ENCODE results near the gene CENPF.

The CENPF gene

DNA sequence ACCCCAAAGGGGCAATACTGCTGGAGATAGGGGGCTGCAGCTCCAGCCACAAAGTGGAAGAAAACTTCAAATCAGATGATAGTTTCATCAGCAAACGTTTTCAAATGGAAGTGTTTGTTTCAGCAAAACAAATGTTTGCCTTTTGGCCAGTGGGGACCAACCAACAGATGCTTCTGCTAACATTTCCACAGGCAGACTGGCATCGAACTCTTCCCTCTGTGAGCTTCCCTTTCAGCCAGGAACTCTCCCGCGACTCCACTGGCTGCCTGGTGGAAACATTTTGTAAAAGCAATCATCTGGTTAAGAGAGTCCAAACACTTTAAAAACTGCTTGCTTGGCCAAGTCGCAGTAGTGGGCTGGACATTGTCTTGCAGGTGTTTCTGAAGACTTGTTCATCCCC, 30.7 kb downstream of the CENPF start:
- DNase-seq (ENCODE audit: low read depth, low spot score) = no peak
- in situ Hi-C loops (cut with HindIII; ENCODE audit: low sequenced_read_pairs) = no loop called here
- no peak overlapping the region for H3K4me3 ChIP-seq (ENCODE audit: low read depth, low read length)
- TF ChIP-seq, protein P1, sequence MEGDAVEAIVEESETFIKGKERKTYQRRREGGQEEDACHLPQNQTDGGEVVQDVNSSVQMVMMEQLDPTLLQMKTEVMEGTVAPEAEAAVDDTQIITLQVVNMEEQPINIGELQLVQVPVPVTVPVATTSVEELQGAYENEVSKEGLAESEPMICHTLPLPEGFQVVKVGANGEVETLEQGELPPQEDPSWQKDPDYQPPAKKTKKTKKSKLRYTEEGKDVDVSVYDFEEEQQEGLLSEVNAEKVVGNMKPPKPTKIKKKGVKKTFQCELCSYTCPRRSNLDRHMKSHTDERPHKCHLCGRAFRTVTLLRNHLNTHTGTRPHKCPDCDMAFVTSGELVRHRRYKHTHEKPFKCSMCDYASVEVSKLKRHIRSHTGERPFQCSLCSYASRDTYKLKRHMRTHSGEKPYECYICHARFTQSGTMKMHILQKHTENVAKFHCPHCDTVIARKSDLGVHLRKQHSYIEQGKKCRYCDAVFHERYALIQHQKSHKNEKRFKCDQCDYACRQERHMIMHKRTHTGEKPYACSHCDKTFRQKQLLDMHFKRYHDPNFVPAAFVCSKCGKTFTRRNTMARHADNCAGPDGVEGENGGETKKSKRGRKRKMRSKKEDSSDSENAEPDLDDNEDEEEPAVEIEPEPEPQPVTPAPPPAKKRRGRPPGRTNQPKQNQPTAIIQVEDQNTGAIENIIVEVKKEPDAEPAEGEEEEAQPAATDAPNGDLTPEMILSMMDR (IDR thresholded peaks at IDR 0.05; ENCODE audit: low read depth, low read length) = no peak

DNA sequence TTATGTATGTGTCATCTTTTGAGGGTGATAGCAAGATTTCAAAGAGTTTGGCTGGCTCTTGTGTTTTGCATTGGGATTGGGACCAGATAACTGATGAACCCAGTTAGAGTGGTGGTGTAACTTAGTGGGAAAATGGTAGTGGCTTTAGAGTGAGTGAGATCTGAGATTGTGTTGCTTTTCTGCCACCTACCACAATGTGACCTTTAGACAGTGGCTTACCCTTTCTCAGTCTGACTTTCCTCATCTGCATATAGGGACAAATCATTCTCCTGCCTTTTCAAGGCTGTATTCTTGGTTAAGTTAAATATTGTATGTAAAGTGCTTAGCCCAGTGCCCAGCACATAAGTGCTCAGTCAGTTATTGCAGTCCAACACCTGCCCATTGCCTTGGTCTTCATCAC, 31.3 kb downstream of the CENPF start:
- H3K4me3 ChIP-seq (ENCODE audit: low read depth, low read length) = no peak overlapping the region
- TF ChIP-seq, protein P1 (IDR thresholded peaks at IDR 0.05; ENCODE audit: low read depth, low read length) = no peak
- DNase-seq (ENCODE audit: low read depth, low spot score) = no peak
- in situ Hi-C loops (cut with HindIII; ENCODE audit: low sequenced_read_pairs) = no loop called here

DNA sequence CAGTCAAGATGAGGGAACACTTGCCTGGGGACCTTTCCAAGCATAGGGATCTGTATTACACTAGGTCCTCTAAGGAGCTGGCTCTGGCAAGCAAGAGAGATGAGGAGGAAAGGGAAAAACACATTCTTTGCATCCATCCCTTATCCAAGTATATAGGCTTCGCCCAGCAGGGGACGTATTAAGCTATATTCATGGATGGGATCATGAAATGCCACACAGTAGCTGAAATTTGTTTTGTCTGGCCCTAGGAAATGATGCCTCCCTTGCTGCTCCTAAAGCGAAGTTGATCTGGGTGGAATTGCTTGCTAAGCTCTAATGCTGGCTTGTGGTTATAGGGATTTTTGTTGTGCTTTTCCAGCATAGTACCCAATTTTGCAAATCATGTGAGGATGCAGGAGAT, 32.1 kb downstream of the CENPF start:
- DNase-seq (ENCODE audit: low read depth, low spot score) = no peak
- TF ChIP-seq, protein P1 (IDR thresholded peaks at IDR 0.05; ENCODE audit: low read depth, low read length) = no peak
- H3K4me3 ChIP-seq (ENCODE audit: low read depth, low read length) = no peak overlapping the region
- in situ Hi-C loops (cut with HindIII; ENCODE audit: low sequenced_read_pairs) = no loop called here

DNA sequence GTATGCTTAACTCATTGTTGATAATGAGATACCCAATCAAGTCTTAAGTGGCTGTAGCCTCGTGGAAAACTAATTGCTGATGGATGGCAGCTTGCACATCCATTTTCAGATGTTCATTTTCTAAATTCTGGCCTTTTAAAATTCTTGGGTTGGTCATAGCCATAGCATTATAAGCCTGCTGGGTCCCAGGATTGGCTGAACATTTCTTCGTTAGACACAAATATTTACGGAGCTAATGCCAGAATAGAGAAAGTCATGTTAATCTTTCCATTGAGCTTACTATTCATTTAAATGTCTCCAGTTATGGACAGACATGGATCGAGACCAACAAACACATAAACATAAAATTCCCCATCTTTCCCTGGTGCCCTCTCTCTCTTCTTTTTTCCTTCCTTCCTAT, 32.5 kb downstream of the CENPF start:
- no peak for DNase-seq (ENCODE audit: low read depth, low spot score)

DNA sequence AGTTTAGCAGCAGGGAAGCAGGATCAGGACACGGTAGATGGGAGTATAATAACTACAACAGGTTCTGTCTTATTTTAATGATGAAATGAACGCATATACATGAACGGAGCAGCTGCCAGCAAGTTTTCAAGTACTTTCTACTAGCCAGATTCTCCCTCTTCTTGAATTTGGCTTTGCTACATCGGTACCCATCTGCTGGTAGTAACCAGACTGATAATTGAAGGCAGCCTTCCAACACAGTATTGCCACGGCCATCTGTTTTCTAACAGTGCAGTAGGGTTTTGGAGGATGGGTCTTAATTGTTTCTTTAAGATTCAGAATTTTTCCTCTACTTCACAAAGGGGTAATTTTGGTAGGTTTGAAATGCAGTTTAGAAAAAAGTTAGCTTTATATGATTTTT, 33.4 kb downstream of the CENPF start:
- in situ Hi-C loops (cut with HindIII; ENCODE audit: low sequenced_read_pairs) = no loop called here
- no peak overlapping the region for H3K4me3 ChIP-seq (ENCODE audit: low read depth, low read length)
- TF ChIP-seq, protein P1 (IDR thresholded peaks at IDR 0.05; ENCODE audit: low read depth, low read length) = no peak
- no peak for DNase-seq (ENCODE audit: low read depth, low spot score)

More for the DNA sequence above, 32.5 kb downstream of the CENPF start:
- TF ChIP-seq, protein P1 (IDR thresholded peaks at IDR 0.05; ENCODE audit: low read depth, low read length) = no peak
- in situ Hi-C loops (cut with HindIII; ENCODE audit: low sequenced_read_pairs) = no loop called here
- no peak overlapping the region for H3K4me3 ChIP-seq (ENCODE audit: low read depth, low read length)

DNA sequence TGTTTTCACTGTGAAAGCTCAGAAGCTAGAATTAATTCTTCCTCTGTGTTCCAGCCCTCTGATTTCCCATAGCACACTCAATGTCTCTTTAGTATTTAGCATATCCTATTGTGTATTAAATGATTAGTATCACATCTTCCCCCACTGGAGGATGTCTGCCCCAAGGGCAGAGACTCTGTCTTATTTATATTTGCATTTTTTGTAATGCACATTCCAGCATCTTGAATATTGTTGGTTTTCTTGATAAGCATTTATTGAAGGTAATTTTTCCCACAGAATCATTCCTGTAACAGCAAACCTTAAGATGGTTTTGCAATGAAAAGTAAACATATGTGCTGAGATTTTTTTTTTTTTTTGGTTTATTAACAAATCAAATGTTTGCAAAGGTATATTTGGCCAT, 34.1 kb downstream of the CENPF start:
- TF ChIP-seq, protein P1 (IDR thresholded peaks at IDR 0.05; ENCODE audit: low read depth, low read length) = no peak
- DNase-seq (ENCODE audit: low read depth, low spot score) = no peak
- in situ Hi-C loops (cut with HindIII; ENCODE audit: low sequenced_read_pairs) = no loop called here
- H3K4me3 ChIP-seq (ENCODE audit: low read depth, low read length) = no peak overlapping the region
